Fibroblast of lung (primary cell): ENCODE data around the gene HMCN2.
A peak's percentile ranks its signal among the peaks of the same experiment; 100 is the strongest.

Experiments used
- EZH2 ChIP-seq: IDR thresholded peaks from 2 replicates; pipeline ENCODE4 v1.5.1; 2012; ENCODE audit warnings: low read length, control low read depth, mild to moderate bottlenecking; ENCODE audit errors: missing control alignments
- TF ChIP-seq, protein P1 (sequence below), 2 donors: IDR thresholded peaks in 1 of 2; conservative IDR thresholded peaks in 1 of 2; 1 replicate in 1 of 2; 2 replicates in 1 of 2; pipeline ENCODE4 v1.5.1; 2011 to 2012; ENCODE audit warnings: low read length in 2 of 2, control low read depth in 1 of 2, inconsistent platforms in 1 of 2, low read depth in 1 of 2, mild to moderate bottlenecking in 1 of 2

DNA sequence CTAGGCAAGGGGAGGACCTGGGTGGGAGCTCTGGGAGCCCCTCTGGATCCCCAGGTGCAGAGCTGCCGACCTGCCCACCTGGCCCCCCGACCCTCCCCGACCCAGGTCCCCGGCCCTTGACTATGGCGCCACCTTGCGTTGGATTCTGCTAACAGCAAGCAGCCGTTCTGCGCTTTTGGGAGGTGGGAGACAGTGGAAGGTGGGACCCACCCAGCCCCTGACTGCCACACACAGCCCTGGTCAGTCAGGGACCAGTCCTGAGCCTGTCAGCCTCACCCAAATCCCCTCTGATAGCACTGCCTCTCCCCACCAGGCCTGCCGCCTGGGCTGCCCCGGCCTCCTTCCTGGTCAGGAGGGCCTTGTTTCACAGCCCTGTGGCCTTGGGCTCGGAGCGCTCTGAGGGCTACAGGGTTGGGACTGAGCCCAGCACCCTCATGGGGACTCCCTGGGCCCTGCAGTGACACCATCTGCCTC is 77.9 kb downstream of the HMCN2 start:
- TF ChIP-seq, protein P1, sequence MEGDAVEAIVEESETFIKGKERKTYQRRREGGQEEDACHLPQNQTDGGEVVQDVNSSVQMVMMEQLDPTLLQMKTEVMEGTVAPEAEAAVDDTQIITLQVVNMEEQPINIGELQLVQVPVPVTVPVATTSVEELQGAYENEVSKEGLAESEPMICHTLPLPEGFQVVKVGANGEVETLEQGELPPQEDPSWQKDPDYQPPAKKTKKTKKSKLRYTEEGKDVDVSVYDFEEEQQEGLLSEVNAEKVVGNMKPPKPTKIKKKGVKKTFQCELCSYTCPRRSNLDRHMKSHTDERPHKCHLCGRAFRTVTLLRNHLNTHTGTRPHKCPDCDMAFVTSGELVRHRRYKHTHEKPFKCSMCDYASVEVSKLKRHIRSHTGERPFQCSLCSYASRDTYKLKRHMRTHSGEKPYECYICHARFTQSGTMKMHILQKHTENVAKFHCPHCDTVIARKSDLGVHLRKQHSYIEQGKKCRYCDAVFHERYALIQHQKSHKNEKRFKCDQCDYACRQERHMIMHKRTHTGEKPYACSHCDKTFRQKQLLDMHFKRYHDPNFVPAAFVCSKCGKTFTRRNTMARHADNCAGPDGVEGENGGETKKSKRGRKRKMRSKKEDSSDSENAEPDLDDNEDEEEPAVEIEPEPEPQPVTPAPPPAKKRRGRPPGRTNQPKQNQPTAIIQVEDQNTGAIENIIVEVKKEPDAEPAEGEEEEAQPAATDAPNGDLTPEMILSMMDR (conservative IDR thresholded peaks at IDR 0.05 in 1 of 2, IDR thresholded peaks at IDR 0.05 in 1 of 2; ENCODE audit: low read depth in 1 of 2, low read length in 2 of 2): peak; percentile 64 to 69
- TF ChIP-seq EZH2: no peak
